ENCODE results near the gene SNTG2. TPM values are rescaled to one million over a fixed set of nuclear protein-coding genes. Genes with fewer than 3 reads are reported as not detected.

Gene SNTG2
- total and polyA plus RNA-seq, 2 donors (not counting 3 experiments of a cell fraction or from before 2014, with no cell fraction given), result not detected

GRCh38 chr2:903223-903900 lies 47.3 kb upstream of the SNTG2 start:
- no peak for FAIRE-seq
- H3K9me1 ChIP-seq (replicated peaks; ENCODE audit: control insufficient read depth, extremely low read depth, insufficient read depth, low read length), result no peaks in the 10 kb centered on the region
- ChIA-PET POLR2A (no interaction called here), CTCF (no interaction called here)
- TF ChIP-seq, protein P1, sequence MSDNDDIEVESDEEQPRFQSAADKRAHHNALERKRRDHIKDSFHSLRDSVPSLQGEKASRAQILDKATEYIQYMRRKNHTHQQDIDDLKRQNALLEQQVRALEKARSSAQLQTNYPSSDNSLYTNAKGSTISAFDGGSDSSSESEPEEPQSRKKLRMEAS (IDR thresholded peaks at IDR 0.05; ENCODE audit: insufficient read depth, insufficient read length), result no peak
- TF ChIP-seq POLR2A (IDR thresholded peaks at IDR 0.05; ENCODE audit: low read depth, low read length) (no peak), JUN (IDR thresholded peaks at IDR 0.05; ENCODE audit: borderline replicate concordance, insufficient read depth, insufficient read length, low read depth) (no peak)
- no peak overlapping the region for H3K4me2 ChIP-seq (ENCODE audit: insufficient read depth, low read length)
- H3K4me3 ChIP-seq (replicated peaks in 1 of 3; ENCODE audit: insufficient read depth in 1 of 3, low read depth in 1 of 3, low read length in 3 of 3), result no peak overlapping the region
- dilution Hi-C loops (cut with MboI; ENCODE audit: extremely low pct_ligation_motif_present, low sequenced_read_pairs), result no loop called here
- H3K27me3 ChIP-seq (ENCODE audit: control insufficient read depth in 2 of 2, insufficient read depth in 2 of 2, low read length in 2 of 2), result no peaks in the 10 kb centered on the region
- peaks cover 6% of the 10 kb centered on the region for H3K9me3 ChIP-seq (replicated peaks; ENCODE audit: control insufficient read depth, insufficient read depth, low read length)
- no peak overlapping the region for H3K9ac ChIP-seq (replicated peaks; ENCODE audit: extremely low read depth, insufficient read depth, low read length)
- BruUV-seq (replicated peaks), result no TSS peak
- intact Hi-C loops (cut with micrococcal nuclease), result no loop called here
- H2AFZ ChIP-seq (ENCODE audit: low read depth, low read length), result no peak overlapping the region
- H3K27ac ChIP-seq (ENCODE audit: insufficient read depth, low read depth, low read length), result no peak overlapping the region
- no peak for DNase-seq (ENCODE audit: low read depth, low spot score)
- H3K4me1 ChIP-seq (ENCODE audit: control insufficient read depth, extremely low read depth, insufficient read depth, low read length), result no peaks in the 10 kb centered on the region
- H4K20me1 ChIP-seq (replicated peaks; ENCODE audit: control insufficient read depth, extremely low read depth, insufficient read depth, low read length), result no peaks in the 10 kb centered on the region
- no peaks in the 10 kb centered on the region for H3K36me3 ChIP-seq (ENCODE audit: control insufficient read depth in 2 of 2, extremely low read depth in 1 of 2, insufficient read depth in 2 of 2, low read length in 2 of 2)
- H3K79me2 ChIP-seq (ENCODE audit: control insufficient read depth, insufficient read depth, low read length), result no peaks in the 10 kb centered on the region

- H2AFZ ChIP-seq (ENCODE audit: low read depth, low read length), result no peak overlapping the region
- no peak for TF ChIP-seq FOS (IDR thresholded peaks at IDR 0.05; ENCODE audit: borderline replicate concordance, insufficient read depth, low read length)
- TF ChIP-seq EZH2 (IDR thresholded peaks at IDR 0.05; ENCODE audit: borderline replicate concordance, low read depth, low read length, severe bottlenecking), result no peak
- TF ChIP-seq GATA2 (IDR thresholded peaks at IDR 0.05; ENCODE audit: insufficient read depth, insufficient read length, low read depth, low read length), result no peak
- TF ChIP-seq POLR2A (IDR thresholded peaks at IDR 0.05; ENCODE audit: low read depth, low read length), result no peak
- no peak for TF ChIP-seq MYC (IDR thresholded peaks at IDR 0.05; ENCODE audit: low read depth, low read length)
- TF ChIP-seq, protein P1 (IDR thresholded peaks at IDR 0.05; ENCODE audit: insufficient read depth, insufficient read length), result no peak
- no peak for TF ChIP-seq CTCF (IDR thresholded peaks at IDR 0.05; ENCODE audit: extremely low read depth in 1 of 2, insufficient read depth in 1 of 2, low read depth in 1 of 2, low read length in 2 of 2)
- TF ChIP-seq POLR2AphosphoS5 (IDR thresholded peaks at IDR 0.05; ENCODE audit: insufficient read depth, low read depth, low read length), result no peak
- no peak for TF ChIP-seq JUN (IDR thresholded peaks at IDR 0.05; ENCODE audit: borderline replicate concordance, insufficient read depth, insufficient read length, low read depth)
- no peaks in the 10 kb centered on the region for H3K9me1 ChIP-seq (replicated peaks; ENCODE audit: control insufficient read depth, extremely low read depth, insufficient read depth, low read length)
- dilution Hi-C loops (cut with MboI; ENCODE audit: extremely low pct_ligation_motif_present, low sequenced_read_pairs), result no loop called here
- H3K27me3 ChIP-seq (ENCODE audit: control insufficient read depth in 2 of 2, insufficient read depth in 2 of 2, low read length in 2 of 2), result no peaks in the 10 kb centered on the region
- H3K79me2 ChIP-seq (ENCODE audit: control insufficient read depth, insufficient read depth, low read length), result no peaks in the 10 kb centered on the region
- DNase-seq (ENCODE audit: low read depth, low spot score), result no peak
- no peak overlapping the region for H3K4me3 ChIP-seq (replicated peaks in 1 of 3; ENCODE audit: insufficient read depth in 1 of 3, low read depth in 1 of 3, low read length in 3 of 3)
- H3K36me3 ChIP-seq (ENCODE audit: control insufficient read depth in 2 of 2, extremely low read depth in 1 of 2, insufficient read depth in 2 of 2, low read length in 2 of 2), result no peaks in the 10 kb centered on the region
- H3K9me3 ChIP-seq (replicated peaks; ENCODE audit: control insufficient read depth, insufficient read depth, low read length), result peaks cover 6% of the 10 kb centered on the region
- intact Hi-C loops (cut with micrococcal nuclease), result no loop called here
- H4K20me1 ChIP-seq (replicated peaks; ENCODE audit: control insufficient read depth, extremely low read depth, insufficient read depth, low read length), result no peaks in the 10 kb centered on the region
- no peak overlapping the region for H3K4me2 ChIP-seq (ENCODE audit: insufficient read depth, low read length)
- H3K27ac ChIP-seq (ENCODE audit: insufficient read depth, low read depth, low read length), result no peak overlapping the region
- BruUV-seq (replicated peaks), result no TSS peak
- FAIRE-seq, result no peak
- no peaks in the 10 kb centered on the region for H3K4me1 ChIP-seq (ENCODE audit: control insufficient read depth, extremely low read depth, insufficient read depth, low read length)
- ChIA-PET CTCF (no interaction called here), POLR2A (no interaction called here)
- H3K9ac ChIP-seq (replicated peaks; ENCODE audit: extremely low read depth, insufficient read depth, low read length), result no peak overlapping the region
Measured at GRCh38 chr2:904246-905024, 46.2 kb upstream of the SNTG2 start.
